T-helper 9 cell (primary cell): Measurements from ENCODE around the gene IL1RAPL2.
"Not testable (repeated sequence)": the region's sequence is repeated elsewhere in the genome, so short reads cannot be mapped to it uniquely, and the experiment has no call there.

Source experiments
- DNase-seq: peaks from one replicate; pipeline ENCODE4 v3.0.0-alpha.2; 2020

Gene IL1RAPL2

GRCh38 chrX:105723966-105724735 lies 1158.2 kb downstream of the IL1RAPL2 start:
- DNase-seq = no peak

GRCh38 chrX:105725228-105725627 lies 1159.2 kb downstream of the IL1RAPL2 start:
- no peak for DNase-seq

- no peak for DNase-seq
Observed at GRCh38 chrX:105738162-105738561, 1172.2 kb downstream of the IL1RAPL2 start.

GRCh38 chrX:105744291-105744690 lies 1178.3 kb downstream of the IL1RAPL2 start:
- no peak for DNase-seq

GRCh38 chrX:105744946-105745345 lies 1178.9 kb downstream of the IL1RAPL2 start:
- no peak for DNase-seq

GRCh38 chrX:105745863-105746262 lies 1179.9 kb downstream of the IL1RAPL2 start:
- DNase-seq = no peak

GRCh38 chrX:105752338-105752956 lies 1186.4 kb downstream of the IL1RAPL2 start:
- no peak for DNase-seq

- no peak for DNase-seq
Observed at GRCh38 chrX:105753411-105753810, 1187.4 kb downstream of the IL1RAPL2 start.

GRCh38 chrX:105754286-105754964 lies 1188.4 kb downstream of the IL1RAPL2 start:
- no peak for DNase-seq

- no peak for DNase-seq
Observed at GRCh38 chrX:105755109-105755508, 1189.1 kb downstream of the IL1RAPL2 start.

- DNase-seq = no peak
Observed at GRCh38 chrX:105758754-105759153, 1192.8 kb downstream of the IL1RAPL2 start.

GRCh38 chrX:105759598-105759997 lies 1193.6 kb downstream of the IL1RAPL2 start:
- no peak for DNase-seq

GRCh38 chrX:105765691-105766090 lies 1199.7 kb downstream of the IL1RAPL2 start:
- no peak for DNase-seq

- no peak for DNase-seq
Observed at GRCh38 chrX:105773801-105774200, 1207.8 kb downstream of the IL1RAPL2 start.

GRCh38 chrX:105775679-105776078 lies 1209.7 kb downstream of the IL1RAPL2 start:
- DNase-seq = no peak

GRCh38 chrX:105781804-105782203 lies 1215.8 kb downstream of the IL1RAPL2 start:
- DNase-seq = no peak

GRCh38 chrX:105796877-105797276 lies 1230.9 kb downstream of the IL1RAPL2 start:
- not testable (repeated sequence) for DNase-seq

- no peak for DNase-seq
Observed at GRCh38 chrX:105803891-105804290, 1237.9 kb downstream of the IL1RAPL2 start.

- not testable (repeated sequence) for DNase-seq
Observed at GRCh38 chrX:105805655-105806054, 1239.7 kb downstream of the IL1RAPL2 start.

GRCh38 chrX:105816517-105816916 lies 1250.5 kb downstream of the IL1RAPL2 start:
- no peak for DNase-seq
